Head of caudate nucleus (tissue), 42 donors: ENCODE measurements around the gene OPCML.

Source experiments
- DNase-seq, 42 donors: peaks; one replicate each; pipeline versions ENCODE4 v3.0.0 to v3.0.0-alpha.2; 2020 to 2021; ENCODE audit warnings: mixed read lengths in 7 of 42
- intact Hi-C: fragments of 100-400 bp; cut with DNase I; formaldehyde crosslinking; loops from one replicate; pipeline ENCODE4 v1.15.0; 2022

The OPCML gene

GRCh38 chr11:132535830-132536229, 996.5 kb downstream of the OPCML start:
- DNase-seq = no peak
- intact Hi-C loops = no loop called here

DNA sequence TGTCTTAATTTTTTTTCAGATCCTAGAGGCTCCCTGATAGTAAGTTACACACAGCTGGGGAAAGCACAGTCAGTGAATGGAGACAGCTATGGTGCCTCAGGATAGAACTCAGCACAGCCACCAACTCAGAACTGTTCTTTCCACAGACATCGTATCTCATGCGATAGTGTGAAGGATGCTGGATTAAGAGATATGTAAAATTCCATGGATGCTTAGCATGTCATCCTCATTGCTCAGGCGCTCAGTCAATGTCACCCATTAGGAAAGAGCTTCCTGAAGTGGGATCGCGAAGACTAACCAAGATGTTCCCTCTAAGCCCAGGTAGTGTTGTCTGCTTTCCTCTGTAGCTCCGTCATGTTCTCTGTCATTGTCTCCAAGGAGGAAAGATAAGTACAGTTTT, 1000.4 kb downstream of the OPCML start:
- intact Hi-C loops = no loop called here
- no peak for DNase-seq

- intact Hi-C loops = no loop called here
- no peak for DNase-seq
These were observed 1004.1 kb downstream of the OPCML start for GRCh38 chr11:132528181-132528580.

DNA sequence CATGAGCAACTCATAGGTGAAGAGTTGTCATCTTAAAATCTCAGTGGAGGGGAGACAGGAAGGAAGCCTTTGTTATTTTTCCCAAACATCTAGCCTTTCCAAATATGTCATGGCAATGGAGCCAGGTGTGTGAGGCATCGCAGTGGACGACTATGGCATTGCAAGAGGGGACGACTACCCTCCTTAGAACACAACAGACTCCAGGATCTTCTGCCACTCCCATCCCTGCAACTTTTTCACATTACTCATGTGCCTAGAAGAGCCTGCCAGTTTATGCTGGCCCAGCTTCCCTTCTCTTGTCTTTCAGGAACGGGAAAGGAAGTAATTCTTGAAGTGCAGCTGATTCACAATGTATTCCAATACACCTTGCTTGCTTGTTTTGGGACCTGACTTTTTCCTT, 1008.4 kb downstream of the OPCML start:
- intact Hi-C loops = no loop called here
- no peak for DNase-seq

DNA sequence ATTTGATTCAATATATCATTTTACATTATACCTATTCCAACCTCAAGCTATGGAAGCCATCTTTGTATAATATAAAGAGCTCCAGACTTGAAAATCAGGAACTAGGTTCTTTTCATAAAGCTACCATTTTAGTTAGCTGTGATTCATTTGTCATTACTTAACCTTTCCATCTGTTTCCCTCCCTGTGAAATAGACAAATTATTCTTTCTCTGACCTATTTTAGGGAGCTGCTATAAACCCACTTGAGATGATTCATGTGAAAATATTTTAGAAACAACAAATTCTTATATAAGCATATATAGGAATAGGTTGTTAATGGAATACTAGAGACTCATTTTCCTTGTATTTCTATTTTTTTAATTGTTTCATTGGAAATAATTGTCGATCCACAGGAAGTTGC, 1012.1 kb downstream of the OPCML start:
- intact Hi-C loops = no loop called here
- no peak for DNase-seq

- DNase-seq = no peak
- intact Hi-C loops = no loop called here
These were observed 1013.0 kb downstream of the OPCML start for GRCh38 chr11:132519241-132519815.

GRCh38 chr11:132504501-132505041, 1027.7 kb downstream of the OPCML start:
- DNase-seq = no peak
- intact Hi-C loops = no loop called here

GRCh38 chr11:132501356-132501755, 1030.9 kb downstream of the OPCML start:
- DNase-seq = no peak
- intact Hi-C loops = no loop called here

DNA sequence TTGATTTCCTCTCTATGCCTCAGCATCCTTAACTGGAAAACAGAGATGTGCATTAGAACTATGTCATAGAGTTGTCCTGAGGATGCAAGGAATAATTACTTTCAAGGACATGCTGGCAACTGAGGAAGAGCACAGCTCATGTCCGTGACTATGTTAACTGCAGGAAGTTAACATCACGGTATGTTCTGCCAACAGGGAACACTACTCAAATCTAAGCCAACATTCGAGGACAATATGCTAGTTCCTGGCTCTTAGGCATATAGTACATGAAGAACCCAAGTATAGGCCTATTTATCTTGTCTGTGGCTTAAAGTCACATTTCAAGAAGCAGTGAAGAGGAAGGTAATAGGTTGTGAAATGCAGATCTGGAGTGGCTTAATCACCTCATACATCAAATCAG, 1032.6 kb downstream of the OPCML start:
- intact Hi-C loops = no loop called here
- no peak for DNase-seq

DNA sequence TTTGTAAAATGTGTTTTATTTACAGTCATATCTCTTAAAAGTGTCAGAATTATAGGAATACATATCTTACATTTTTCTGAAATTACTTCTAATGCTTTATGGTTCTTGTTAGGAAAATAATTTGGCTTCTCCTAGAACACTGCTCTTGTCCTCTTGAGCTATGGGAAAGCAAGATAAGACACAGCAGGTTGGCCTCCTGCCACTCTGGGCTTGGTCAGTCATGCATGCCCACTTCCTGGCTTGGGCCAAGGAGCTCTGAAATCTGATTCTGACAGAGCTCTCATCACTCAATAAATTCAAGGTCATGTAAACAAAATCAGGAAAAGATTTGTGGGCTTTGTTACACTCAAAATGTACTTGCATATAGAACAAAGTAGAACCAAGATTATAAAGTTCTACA, 1036.0 kb downstream of the OPCML start:
- intact Hi-C loops = no loop called here
- no peak for DNase-seq

GRCh38 chr11:132493801-132494200, 1038.5 kb downstream of the OPCML start:
- intact Hi-C loops = no loop called here
- no peak for DNase-seq

DNA sequence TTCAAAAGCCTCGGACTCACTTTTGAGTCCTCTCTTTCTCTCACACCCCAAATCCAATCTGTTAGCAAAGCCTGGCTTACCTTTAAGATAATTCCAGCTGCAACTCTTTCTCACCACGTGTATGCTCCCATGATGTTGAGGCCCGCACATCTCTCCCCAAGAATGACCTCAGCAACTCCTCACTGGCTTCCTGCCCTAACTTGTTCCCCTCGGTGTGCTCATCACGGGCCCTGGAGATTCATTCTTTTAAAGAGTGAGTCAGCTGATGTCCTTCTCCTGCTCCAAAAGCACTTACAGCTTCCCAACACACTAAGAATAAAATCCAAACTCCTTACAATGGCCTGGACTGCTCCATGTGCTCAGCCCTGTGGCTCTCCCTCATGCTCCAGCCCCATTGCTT, 1041.3 kb downstream of the OPCML start:
- DNase-seq = no peak
- intact Hi-C loops = no loop called here

GRCh38 chr11:132486060-132486459, 1046.2 kb downstream of the OPCML start:
- no peak for DNase-seq
- intact Hi-C loops = no loop called here

GRCh38 chr11:132475026-132475425, 1057.3 kb downstream of the OPCML start:
- no peak for DNase-seq
- intact Hi-C loops = no loop called here

GRCh38 chr11:132472411-132473172, 1059.7 kb downstream of the OPCML start:
- intact Hi-C loops = no loop called here
- DNase-seq = peak in 34 of 42 donors; percentile 3 to 65 (median 22)

GRCh38 chr11:132471466-132471865, 1060.8 kb downstream of the OPCML start:
- intact Hi-C loops = no loop called here

DNA sequence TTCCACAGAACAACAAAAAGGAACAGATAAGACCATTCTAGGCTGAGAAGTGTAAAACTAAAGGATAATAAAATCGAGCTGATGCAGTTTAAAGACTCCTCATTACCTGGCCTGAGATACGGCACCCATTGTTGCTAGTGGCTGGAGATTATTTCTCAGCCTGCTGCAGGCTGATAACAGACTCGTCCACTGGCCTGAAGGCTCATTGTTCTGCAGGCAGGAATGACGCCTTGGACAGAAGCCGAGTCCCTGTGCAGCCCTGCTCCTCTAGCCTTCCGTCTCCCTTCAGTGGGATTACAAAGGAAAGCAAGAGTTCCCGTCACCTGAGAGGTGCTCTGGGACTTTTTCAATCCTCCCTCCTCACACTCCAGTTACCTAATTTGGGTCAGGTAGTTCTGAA, 1065.3 kb downstream of the OPCML start:
- no peak for DNase-seq
- intact Hi-C loops = no loop called here

More at GRCh38 chr11:132471466-132471865, 1060.8 kb downstream of the OPCML start:
- DNase-seq = no peak

- DNase-seq = no peak
- intact Hi-C loops = no loop called here
These were observed 1067.4 kb downstream of the OPCML start for GRCh38 chr11:132464939-132465338.

DNA sequence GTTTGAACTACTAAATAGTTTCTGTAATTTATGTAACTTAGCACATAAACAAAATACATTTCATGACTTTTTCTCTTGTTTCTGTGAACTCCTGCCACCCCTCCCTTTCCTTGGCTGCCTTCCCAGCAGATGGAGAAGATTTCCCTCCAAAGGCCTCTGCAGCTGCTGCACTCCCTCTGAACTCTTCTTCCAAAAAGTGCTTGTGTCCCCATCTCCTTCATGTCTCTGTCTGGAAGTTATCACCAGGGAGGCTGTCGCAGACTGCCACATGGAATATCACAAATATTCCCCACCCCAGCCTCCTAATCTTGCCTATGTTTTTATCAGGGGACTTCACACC, 1068.3 kb downstream of the OPCML start:
- DNase-seq = no peak
- intact Hi-C loops = no loop called here

DNA sequence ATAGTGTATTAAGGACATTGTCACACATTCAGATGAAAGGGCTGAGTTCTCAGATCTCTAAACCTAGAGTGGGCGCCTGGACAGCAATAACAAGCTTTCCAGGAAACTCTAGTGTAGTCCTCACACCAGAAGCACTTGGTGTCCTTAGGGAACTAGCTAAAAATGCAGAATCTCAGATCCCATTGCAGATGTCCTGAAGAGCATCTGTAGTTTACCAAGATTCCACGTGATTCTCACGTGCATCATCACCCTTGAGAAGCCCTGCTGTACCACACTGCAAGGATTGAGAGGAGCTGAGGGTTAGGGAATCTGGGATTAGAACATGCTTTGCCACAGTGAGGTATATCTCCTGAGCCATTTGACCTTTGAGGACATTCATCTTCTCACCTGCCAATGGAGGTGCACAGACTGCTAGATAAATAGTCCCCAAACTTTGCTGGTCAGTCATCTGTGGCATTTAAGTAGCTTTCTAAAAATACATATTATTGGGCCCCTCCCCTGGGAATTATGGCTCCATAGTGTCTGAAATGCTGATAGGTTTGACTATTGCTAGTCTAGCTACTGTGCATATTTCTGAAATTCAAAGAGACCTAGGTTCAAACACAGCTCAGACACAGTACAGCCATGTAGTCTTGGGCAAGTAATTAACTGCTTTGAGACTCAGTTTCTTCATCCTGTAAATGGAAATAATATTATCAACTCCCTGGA, 1068.9 kb downstream of the OPCML start:
- DNase-seq = no peak
- intact Hi-C loops = no loop called here
